CD4-positive, alpha-beta T cell treated with Interleukin-6 at 100 ng/mL for 8 hours (primary cell): ENCODE data around the gene ANG.
"Not testable (repeated sequence)": the region's sequence is repeated elsewhere in the genome, so short reads cannot be mapped to it uniquely, and the experiment has no call there.

Experiments
- DNase-seq: peaks from one replicate; pipeline ENCODE4 v3.0.0-alpha.2; 2020; ENCODE audit warnings: mixed read lengths, low spot score

The ANG gene

DNA sequence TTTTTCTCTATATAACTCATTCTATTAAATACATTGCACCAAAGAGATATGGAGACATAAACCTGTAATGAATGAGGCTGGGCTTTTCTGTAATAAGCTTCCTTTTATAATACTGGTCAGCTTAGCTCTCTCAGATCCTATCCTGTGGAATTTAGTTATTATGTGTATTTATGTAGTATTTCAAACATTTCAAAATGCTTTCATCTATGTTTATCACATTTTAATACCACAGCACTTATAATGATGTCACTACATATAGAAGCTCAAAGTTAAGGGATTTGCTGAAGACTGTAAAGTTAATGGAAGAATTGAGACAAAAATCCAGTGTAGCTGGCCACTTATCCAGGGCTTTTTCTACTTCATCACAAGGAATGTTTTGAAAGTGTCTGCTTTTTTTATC, 11.4 kb downstream of the ANG start:
- DNase-seq, result no peak

GRCh38 chr14:20700965-20701364, 12.4 kb downstream of the ANG start:
- not testable (repeated sequence) for DNase-seq

DNA sequence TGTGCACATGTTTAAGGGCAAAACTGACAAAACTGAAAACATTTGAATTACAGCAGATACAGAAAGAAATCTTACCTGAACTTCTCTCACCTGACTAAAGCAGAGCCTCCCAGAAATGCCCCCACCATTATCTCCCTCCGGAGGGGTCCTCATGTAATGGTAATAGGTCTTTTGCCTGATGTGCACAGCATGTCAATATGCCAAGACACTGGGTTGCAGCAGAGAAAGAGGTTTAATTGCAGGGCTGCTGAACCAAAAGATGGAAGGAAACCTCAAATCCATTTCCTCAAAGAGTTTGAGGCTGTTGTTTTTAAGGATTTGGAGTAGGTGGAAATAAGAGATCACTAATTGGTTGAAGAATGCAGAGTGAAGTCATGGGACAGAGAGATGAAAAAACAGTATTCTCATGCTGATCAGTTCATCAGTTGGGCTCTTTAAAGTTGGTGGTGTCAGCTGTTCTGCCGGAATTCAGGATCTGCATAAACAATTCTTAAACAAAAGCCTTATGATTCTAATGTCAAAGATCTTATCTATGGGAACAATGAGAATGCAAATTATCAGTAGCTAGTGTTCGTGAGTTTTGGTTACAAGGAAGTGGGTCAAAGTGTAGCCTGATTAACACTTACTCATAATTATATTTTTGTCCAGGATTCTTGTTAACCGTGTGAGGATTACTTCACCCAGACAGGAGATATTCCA, 18.2 kb downstream of the ANG start:
- no peak for DNase-seq

DNA sequence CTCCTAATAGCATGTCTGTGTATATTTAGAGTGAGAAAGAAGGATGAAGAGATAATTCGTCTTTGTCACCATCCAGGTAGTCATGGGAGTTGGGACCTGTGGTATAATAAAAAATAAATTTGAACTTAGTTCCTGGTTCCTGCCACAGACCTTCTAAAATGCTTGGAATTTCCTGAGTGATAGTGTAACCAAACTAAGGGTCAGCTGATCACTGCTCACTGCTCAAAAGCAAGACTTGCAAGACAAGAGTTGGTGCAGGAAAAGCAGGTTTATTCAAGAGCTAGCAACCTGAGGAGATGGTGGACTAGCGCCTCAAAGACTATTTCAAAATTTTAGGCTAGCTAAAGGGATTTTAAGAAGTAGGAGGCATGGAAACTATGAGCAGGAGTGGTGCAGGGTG, 19.1 kb downstream of the ANG start:
- DNase-seq, result no peak

DNA sequence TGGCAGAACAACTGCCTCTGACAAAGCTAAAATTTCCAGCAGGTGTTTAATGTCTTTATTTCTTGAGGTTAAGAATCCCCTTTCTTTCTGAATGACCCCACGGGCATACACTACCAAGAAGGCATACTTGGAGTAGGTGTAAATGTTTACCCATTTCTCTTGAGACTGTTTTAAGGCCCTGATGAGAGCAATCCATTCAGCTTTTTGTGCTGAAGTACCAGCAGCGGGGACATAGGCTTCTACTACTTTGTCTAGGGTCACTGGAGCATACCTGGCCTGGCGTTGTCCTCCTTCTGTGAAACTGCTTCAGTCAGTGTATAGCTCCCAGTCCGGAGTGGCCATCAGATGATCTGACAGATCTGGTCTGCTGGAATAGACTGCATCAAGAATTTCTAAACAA, 22.7 kb downstream of the ANG start:
- no peak for DNase-seq

DNA sequence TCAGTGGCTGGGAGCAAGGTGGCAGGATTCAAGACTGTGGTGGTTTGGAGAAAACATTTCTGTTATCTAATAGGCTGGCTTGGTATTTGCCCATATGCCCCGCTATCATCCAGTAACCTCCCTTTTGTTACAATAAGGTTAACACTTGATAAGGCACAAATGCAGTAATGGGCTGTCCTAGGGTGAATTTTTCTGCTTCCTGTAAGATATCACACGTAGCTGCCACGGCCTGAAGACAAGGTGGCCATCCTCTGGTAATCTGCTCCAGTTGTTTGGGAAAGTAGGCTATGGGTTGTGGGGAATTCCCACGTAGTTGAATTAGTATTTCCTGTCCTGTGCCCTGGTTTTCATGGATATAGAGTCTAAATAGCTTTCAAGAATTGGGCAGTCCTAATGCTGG, 23.1 kb downstream of the ANG start:
- no peak for DNase-seq

DNA sequence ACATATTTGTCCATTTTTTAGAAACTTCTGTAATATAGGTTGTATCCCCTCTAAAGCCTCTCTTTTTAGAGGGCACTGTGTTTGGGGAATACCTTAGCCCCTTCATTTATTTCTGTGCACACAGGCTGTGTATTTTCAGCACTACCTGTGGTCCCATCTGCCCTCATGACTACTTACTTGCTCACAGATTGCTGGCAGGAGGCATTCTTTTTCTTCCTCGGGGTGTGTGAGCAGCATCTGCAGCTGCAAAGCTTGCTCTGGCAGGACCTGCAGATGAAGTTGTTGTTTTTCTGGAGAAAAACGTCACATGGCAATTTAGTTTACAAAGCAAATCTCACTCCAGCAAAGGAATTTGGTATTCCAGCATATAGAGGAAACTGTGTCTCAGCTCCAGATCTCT, 24.3 kb downstream of the ANG start:
- DNase-seq, result no peak

- DNase-seq, result no peak
Observed at GRCh38 chr14:20714593-20715250, 26.2 kb downstream of the ANG start.

DNA sequence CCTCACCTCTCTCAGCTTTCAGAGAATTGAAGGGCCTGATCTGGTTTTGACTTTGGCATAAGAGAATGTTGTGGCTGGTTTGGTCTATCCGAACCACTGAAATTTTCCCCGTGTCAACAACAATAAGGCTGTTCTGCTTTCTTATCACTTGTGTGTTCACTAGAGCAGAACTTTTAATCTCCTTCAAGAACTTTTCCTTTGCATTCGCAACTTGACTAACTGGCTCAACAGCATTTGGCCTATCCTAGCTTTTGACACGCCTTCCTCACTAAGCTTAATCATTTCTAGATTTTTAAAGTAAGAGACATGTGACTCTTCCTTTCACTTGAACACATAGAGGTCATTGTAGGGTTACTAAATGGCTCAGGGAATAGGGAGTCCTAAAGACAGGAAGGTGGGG, 31.2 kb downstream of the ANG start:
- no peak for DNase-seq

- no peak for DNase-seq
Observed at GRCh38 chr14:20720741-20721140, 32.2 kb downstream of the ANG start.

GRCh38 chr14:20722016-20722415, 33.5 kb downstream of the ANG start:
- no peak for DNase-seq

DNA sequence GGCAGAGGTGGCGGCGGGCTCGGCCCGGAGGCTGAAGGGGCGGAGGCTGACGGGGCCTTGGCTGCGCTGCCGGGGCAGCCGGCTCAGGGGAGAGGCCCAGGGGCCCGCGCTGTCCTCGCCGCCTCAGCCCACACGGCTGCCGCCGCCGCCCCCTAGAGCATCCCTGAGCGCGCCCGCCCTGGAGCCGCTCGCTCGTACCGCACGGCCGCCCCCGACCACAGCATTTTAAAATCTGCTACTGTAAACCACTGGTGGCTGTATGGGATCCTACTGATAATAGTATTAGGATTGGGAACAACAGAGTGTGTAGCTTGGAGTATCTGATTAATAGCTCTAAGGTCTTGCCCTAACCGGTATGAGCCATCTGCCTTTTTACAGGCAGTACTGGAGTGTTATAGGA, 34.9 kb downstream of the ANG start:
- no peak for DNase-seq

DNA sequence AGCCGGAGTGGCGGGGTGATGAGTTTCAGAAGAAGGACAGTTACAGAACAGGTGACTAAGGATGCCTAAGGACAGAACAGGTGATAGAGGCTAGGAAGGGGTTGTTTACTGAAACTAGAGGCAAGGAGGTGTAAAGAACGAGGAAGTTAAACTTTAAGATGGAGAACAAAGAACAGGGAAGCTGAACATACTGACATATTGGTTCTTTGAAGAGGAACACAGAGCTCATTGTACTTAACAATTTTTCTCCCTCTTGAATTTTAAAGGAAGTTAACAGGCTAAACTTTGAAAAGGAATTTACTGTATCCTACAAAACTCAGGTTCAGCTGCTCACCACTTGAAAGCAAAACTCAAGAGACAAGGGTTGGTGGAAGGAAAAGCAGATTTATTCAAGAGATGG, 37.6 kb downstream of the ANG start:
- not testable (repeated sequence) for DNase-seq

DNA sequence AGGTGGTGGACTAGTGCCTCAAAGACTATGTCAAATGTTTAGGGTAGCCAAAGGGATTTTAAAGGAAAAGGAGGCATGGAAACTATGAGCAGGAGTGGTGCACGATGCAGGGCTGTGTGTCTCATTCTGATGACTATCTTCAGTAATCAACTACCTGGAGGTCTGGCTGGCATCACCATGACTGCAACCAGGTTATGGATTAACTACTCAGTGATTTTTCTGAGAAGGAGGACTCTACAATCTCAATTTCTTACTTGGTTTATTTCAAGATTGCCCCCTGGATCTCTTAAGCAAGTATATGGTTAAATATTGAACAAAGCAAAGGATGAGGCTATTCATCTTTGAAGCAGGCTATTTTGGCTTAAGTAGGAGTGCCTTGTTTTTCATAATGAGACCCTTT, 38.0 kb downstream of the ANG start:
- no peak for DNase-seq

DNA sequence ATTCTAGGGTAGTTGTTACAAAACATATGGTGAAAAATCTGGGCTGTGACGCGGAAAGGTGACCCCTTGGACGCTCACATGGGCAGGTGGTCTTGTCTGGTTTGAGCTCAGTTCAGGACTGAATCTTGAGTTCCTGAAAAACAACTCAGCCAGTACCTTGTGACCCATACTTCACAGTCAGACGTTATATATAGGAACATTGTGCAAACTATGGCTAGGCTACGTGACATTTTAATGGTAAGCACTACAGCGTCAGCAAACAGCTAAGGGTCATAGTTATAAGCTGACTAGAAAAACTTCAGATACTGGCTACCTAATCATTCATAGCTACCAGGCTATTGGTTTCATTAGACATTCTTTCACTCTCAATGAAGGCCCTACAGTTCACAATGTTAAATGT, 42.3 kb downstream of the ANG start:
- no peak for DNase-seq

DNA sequence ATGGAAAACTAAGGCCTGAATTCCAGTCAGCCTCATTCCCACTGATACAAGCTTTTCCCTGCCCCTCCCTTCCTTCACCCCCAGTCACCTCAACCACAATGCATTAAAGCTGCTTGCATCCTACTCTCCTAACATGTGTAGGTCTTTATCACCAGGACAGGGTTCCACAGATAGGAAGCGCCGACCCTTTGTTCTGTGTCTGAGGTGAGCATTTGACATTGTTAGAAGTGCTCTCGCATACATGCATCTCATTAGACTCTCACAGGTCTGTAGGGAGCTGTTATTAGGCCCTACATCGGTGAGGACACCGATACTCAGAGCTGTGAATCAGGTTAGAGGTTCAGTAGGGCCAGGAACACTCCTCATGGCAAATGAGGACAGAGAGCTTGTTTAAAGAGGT, 43.9 kb downstream of the ANG start:
- DNase-seq, result no peak

DNA sequence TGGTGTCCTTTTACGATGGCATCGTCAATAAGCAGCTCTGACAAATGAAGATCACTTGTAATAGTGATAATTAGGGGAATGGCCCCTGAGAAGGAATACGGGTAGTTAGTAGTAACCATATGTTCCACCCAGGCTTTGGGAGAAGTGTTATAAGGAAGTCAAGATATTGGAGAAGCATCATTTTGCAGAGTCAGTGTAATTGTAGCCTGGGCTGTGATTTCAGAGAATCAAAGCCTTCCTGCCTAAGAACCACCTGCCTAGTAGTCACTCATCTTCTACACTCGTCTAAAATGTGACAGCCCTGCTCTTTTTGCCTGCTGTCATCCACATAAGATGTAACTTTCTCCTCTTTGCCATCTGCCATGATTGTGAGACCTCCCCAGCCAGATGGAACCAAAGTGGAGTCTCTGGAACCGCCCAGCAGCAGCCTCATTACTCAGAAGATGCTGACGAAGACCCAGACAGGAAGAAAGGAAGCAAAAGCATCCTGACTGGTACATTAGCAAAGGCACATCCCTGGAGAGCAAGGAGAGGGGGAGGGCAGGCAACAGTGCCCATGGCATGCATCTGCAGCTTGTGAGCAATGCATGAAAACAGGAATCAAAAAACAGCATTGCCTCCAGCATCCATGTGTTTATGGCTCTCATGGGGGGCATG, 44.5 kb downstream of the ANG start:
- no peak for DNase-seq

- no peak for DNase-seq
Observed at GRCh38 chr14:20733684-20734429, 45.3 kb downstream of the ANG start.

DNA sequence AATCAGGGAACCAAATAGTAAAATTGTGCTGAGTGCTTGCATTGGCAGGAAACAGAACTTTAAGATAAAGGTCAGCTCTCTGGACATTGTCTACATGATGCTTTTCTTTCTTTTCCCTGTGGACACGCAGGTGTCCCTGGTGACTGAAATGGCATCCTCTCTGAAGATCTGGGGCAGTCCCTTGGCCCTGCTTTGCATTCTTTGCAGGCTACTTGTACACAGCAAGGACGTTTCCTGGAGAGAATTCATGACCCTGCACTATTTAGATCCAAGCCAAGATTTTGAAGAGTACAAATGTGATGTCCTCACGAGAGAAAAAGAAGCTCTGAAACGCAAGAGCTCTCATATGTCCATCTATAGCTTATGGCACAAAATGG, 45.9 kb downstream of the ANG start:
- DNase-seq, result no peak

- not testable (repeated sequence) for DNase-seq
Observed at GRCh38 chr14:20738292-20738691, 49.7 kb downstream of the ANG start.

DNA sequence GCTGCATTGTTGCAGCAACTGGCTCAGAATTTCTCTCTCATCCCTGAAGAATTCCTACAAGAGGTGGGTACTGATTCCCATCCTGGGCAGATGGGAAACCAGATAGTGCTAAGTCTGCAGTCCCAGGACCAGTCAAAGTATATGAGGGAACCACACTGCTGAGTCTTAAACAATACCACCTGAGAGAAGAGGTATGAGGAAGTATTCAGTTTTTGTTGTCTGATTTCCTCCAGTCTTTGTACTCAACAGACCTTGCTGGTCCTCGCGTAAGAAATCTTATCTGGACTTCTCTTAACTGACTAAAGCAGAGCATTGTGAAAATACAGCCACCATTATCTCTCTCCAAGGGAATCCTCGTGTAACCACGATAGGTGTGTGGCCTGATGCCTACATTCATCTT, 53.6 kb downstream of the ANG start:
- no peak for DNase-seq

DNA sequence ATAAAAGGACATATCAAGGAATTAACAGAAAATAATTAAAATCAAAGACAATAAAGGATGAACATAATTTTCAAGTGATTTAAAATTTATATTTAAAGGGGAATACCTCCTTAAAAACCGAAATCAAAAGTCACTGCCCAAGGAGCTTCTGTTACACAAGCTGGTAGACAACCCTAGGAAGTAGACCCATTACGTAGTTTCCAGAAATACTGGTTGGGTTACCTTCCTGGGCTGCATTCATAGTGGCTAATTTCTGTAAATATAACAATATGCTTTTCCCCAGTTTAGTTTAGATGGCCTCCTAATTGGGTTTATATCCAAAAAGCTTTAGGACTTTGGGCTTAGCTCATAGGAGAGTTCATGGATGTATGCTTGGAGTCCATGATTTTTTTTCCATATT, 55.0 kb downstream of the ANG start:
- no peak for DNase-seq
